ENCODE measurements around the gene NEO1. TPM values are rescaled to one million over a fixed set of nuclear protein-coding genes. Genes with fewer than 3 reads are reported as not detected.

Gene NEO1
- total RNA-seq, 1 donor from 2014 or later: 136 TPM

GRCh38 chr15:73150831-73151230 is 98.6 kb downstream of the NEO1 start:
- Mint-ChIP-seq H3K9me3 (peaks cover 35% of the 10 kb centered on the region), H3K4me1 (no peaks in the 10 kb centered on the region), H3K27ac (no peak overlapping the region), H3K36me3 (peaks cover 57% of the 10 kb centered on the region), H3K27me3 (ENCODE audit: low read depth) (no peaks in the 10 kb centered on the region), H3K4me3 (no peak overlapping the region)
- TF ChIP-seq, protein P1, sequence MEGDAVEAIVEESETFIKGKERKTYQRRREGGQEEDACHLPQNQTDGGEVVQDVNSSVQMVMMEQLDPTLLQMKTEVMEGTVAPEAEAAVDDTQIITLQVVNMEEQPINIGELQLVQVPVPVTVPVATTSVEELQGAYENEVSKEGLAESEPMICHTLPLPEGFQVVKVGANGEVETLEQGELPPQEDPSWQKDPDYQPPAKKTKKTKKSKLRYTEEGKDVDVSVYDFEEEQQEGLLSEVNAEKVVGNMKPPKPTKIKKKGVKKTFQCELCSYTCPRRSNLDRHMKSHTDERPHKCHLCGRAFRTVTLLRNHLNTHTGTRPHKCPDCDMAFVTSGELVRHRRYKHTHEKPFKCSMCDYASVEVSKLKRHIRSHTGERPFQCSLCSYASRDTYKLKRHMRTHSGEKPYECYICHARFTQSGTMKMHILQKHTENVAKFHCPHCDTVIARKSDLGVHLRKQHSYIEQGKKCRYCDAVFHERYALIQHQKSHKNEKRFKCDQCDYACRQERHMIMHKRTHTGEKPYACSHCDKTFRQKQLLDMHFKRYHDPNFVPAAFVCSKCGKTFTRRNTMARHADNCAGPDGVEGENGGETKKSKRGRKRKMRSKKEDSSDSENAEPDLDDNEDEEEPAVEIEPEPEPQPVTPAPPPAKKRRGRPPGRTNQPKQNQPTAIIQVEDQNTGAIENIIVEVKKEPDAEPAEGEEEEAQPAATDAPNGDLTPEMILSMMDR (IDR thresholded peaks at IDR 0.05; ENCODE audit: unreplicated experiment): no peak
- DNase-seq (ENCODE audit: low spot score in 2 of 2, unreplicated experiment in 2 of 2): no peak

DNA sequence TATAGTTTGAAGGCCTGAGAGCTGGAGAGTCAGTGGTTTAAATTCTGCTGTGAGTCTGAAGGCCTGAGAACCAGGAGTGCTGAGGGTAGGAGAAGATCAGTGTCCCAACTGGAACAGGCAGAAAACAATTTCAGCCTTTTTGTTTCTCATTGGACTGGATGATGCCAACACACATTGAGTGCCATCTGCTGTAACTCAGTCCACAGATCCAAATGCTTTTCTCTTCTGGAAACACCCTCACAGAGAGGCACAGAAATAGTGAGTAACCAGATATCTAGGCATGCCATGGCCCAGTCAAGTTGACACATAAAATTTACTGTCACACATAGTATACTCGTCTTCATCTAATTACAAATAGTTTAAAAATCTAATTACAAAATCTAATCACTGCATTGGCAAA is 100.8 kb downstream of the NEO1 start:
- Mint-ChIP-seq H3K27me3 (ENCODE audit: low read depth) (no peaks in the 10 kb centered on the region), H3K4me1 (no peaks in the 10 kb centered on the region), H3K36me3 (peaks cover 59% of the 10 kb centered on the region), H3K4me3 (no peak overlapping the region), H3K9me3 (peaks cover 42% of the 10 kb centered on the region), H3K27ac (no peak overlapping the region)
- TF ChIP-seq, protein P1 (IDR thresholded peaks at IDR 0.05; ENCODE audit: unreplicated experiment): no peak
- DNase-seq (ENCODE audit: low spot score in 2 of 2, unreplicated experiment in 2 of 2): no peak

- H3K27ac Mint-ChIP-seq: no peak overlapping the region
- H3K36me3 Mint-ChIP-seq: peaks cover 58% of the 10 kb centered on the region
- DNase-seq (ENCODE audit: low spot score in 2 of 2, unreplicated experiment in 2 of 2): no peak
Measured at GRCh38 chr15:73153447-73153846, 101.2 kb downstream of the NEO1 start.

GRCh38 chr15:73156431-73157191 is 104.3 kb downstream of the NEO1 start:
- H3K27ac Mint-ChIP-seq: no peak overlapping the region
- no peaks in the 10 kb centered on the region for H3K4me1 Mint-ChIP-seq
- H3K36me3 Mint-ChIP-seq: peaks cover 43% of the 10 kb centered on the region
- TF ChIP-seq, protein P1 (IDR thresholded peaks at IDR 0.05; ENCODE audit: unreplicated experiment): no peak
- no peaks in the 10 kb centered on the region for H3K27me3 Mint-ChIP-seq (ENCODE audit: low read depth)
- DNase-seq (ENCODE audit: low spot score in 2 of 2, unreplicated experiment in 2 of 2): no peak
- H3K9me3 Mint-ChIP-seq: peaks cover 34% of the 10 kb centered on the region
- H3K4me3 Mint-ChIP-seq: no peak overlapping the region

More at GRCh38 chr15:73153447-73153846, 101.2 kb downstream of the NEO1 start:
- TF ChIP-seq, protein P1 (IDR thresholded peaks at IDR 0.05; ENCODE audit: unreplicated experiment): no peak
- Mint-ChIP-seq H3K4me1 (no peaks in the 10 kb centered on the region), H3K27me3 (ENCODE audit: low read depth) (no peaks in the 10 kb centered on the region), H3K4me3 (no peak overlapping the region), H3K9me3 (peaks cover 42% of the 10 kb centered on the region)

- TF ChIP-seq, protein P1 (IDR thresholded peaks at IDR 0.05; ENCODE audit: unreplicated experiment): no peak
- peaks cover 23% of the 10 kb centered on the region for H3K36me3 Mint-ChIP-seq
- no peaks in the 10 kb centered on the region for H3K4me1 Mint-ChIP-seq
- no peaks in the 10 kb centered on the region for H3K27me3 Mint-ChIP-seq (ENCODE audit: low read depth)
- no peak for DNase-seq (ENCODE audit: low spot score in 2 of 2, unreplicated experiment in 2 of 2)
- H3K9me3 Mint-ChIP-seq: peaks cover 18% of the 10 kb centered on the region
- H3K4me3 Mint-ChIP-seq: no peak overlapping the region
- no peak overlapping the region for H3K27ac Mint-ChIP-seq
Measured at GRCh38 chr15:73161546-73161945, 109.3 kb downstream of the NEO1 start.
